Measurements from ENCODE around the gene ANP32B. TPM values are rescaled to one million over a fixed set of nuclear protein-coding genes. Genes with fewer than 3 reads are reported as not detected.

The ANP32B gene
- 4.2 and 14.4 TPM in 2 replicates for total RNA-seq

GRCh38 chr9:97982683-97983588, at the start of gene ANP32B:
TSS of gene ANP32B (plus strand) at chr9:97983341. CDS start at chr9:97983556, 215 bp downstream.

GRCh38 chr9:97938081-97938644, 45.0 kb upstream of the ANP32B start, which contains the start of gene HEMGN:
TSS of gene HEMGN (minus strand) at chr9:97938172. CDS start at chr9:97938136, 36 bp downstream.

GRCh38 chr9:98056269-98057137, 73.4 kb downstream of the ANP32B start, which contains the start of gene NANS:
TSS of gene NANS (plus strand) at chr9:98056732. CDS start at chr9:98056809, 77 bp downstream.

Other genes starting within 250 kb of the ANP32B start
- gene FOXE1, start 130.1 kb upstream of the ANP32B start, total RNA-seq = under 0.01 TPM in 2 replicates
- gene TRMO, start 60.8 kb upstream of the ANP32B start, total RNA-seq = 10.7 and 17.3 TPM in 2 replicates
- gene HEMGN, start 45.2 kb upstream of the ANP32B start, total RNA-seq = not detected in 2 replicates
- gene NANS, start 73.4 kb downstream of the ANP32B start, total RNA-seq = 64.0 and 164 TPM in 2 replicates
- 1.4 and 3.6 TPM in 2 replicates for gene TRIM14, start 135.9 kb downstream of the ANP32B start, total RNA-seq
- 0.56 and 0.58 TPM in 2 replicates for gene CORO2A, start 209.3 kb downstream of the ANP32B start, total RNA-seq

All from regular cardiac myocyte (primary cell).